HepG2 (cell line): ENCODE results near the gene ANKRD65. TPM values are rescaled to one million over a fixed set of nuclear protein-coding genes. Genes with fewer than 3 reads are reported as not detected.

Experiments
- AGO1 ChIP-seq: fragments of 200-400 bp; formaldehyde crosslinking; IDR thresholded peaks from 2 replicates; pipeline ENCODE4 v1.6.1; 2017; ENCODE audit warnings: mild to moderate bottlenecking, low read depth, low read length, moderate library complexity; ENCODE audit not compliant: poor library complexity, severe bottlenecking
- ARID4A ChIP-seq: sonication (generic); formaldehyde crosslinking; IDR thresholded peaks from 2 replicates; pipeline ENCODE4 v1.5.0; 2020; ENCODE audit warnings: mild to moderate bottlenecking, missing genetic modification reagents, borderline replicate concordance
- ETS1 ChIP-seq: sonication (generic); formaldehyde crosslinking; IDR thresholded peaks from 2 replicates; pipeline ENCODE4 v1.4.0; 2020; ENCODE audit warnings: missing genetic modification reagents
- HNRNPL ChIP-seq: fragments of 200-400 bp; formaldehyde crosslinking; IDR thresholded peaks from 2 replicates; pipeline ENCODE4 v1.6.1; 2017; ENCODE audit warnings: mild to moderate bottlenecking, low read depth, low read length
- KDM2A ChIP-seq: sonication (generic); formaldehyde crosslinking; IDR thresholded peaks from 2 replicates; pipeline ENCODE4 v1.4.0; 2020; ENCODE audit warnings: low read depth, missing genetic modification reagents, borderline replicate concordance
- KDM5B ChIP-seq: sonication (generic); formaldehyde crosslinking; IDR thresholded peaks from 2 replicates; pipeline ENCODE4 v1.4.0; 2020; ENCODE audit warnings: missing genetic modification reagents, mild to moderate bottlenecking, borderline replicate concordance
- MEF2D ChIP-seq: sonication (generic); formaldehyde crosslinking; IDR thresholded peaks from 2 replicates; pipeline ENCODE4 v1.5.1; 2020; ENCODE audit warnings: mild to moderate bottlenecking, missing genetic modification reagents
- PITX1 ChIP-seq: sonication (generic); formaldehyde crosslinking; IDR thresholded peaks from 2 replicates; pipeline ENCODE4 v1.5.1; 2020; ENCODE audit warnings: mild to moderate bottlenecking, missing genetic modification reagents
- SRSF1 ChIP-seq: fragments of 200-400 bp; formaldehyde crosslinking; optimal IDR thresholded peaks from 2 replicates; pipeline ENCODE3; 2017; ENCODE audit warnings: mild to moderate bottlenecking, low read depth, low read length, moderate library complexity
- TEF ChIP-seq: sonication (generic); formaldehyde crosslinking; IDR thresholded peaks from 2 replicates; pipeline ENCODE4 v1.5.0; 2020; ENCODE audit warnings: missing genetic modification reagents
- TFE3 ChIP-seq: IDR thresholded peaks from 2 replicates; pipeline ENCODE4 v1.6.1; 2016
- ZBTB39 ChIP-seq: sonication (generic); formaldehyde crosslinking; IDR thresholded peaks from 2 replicates; pipeline ENCODE4 v1.5.0; 2020; ENCODE audit warnings: missing genetic modification reagents
- ZNF232 ChIP-seq: sonication (generic); formaldehyde crosslinking; IDR thresholded peaks from 2 replicates; pipeline ENCODE4 v1.4.0; 2020; ENCODE audit warnings: missing genetic modification reagents, borderline replicate concordance
- ZNF292 ChIP-seq: sonication (generic); formaldehyde crosslinking; IDR thresholded peaks from 2 replicates; pipeline ENCODE4 v1.8.1; 2022; ENCODE audit warnings: mild to moderate bottlenecking, low read depth, missing genetic modification reagents, borderline replicate concordance
- ZNF556 ChIP-seq: sonication (generic); formaldehyde crosslinking; IDR thresholded peaks from 2 replicates; pipeline ENCODE4 v1.4.0; 2020; ENCODE audit warnings: mild to moderate bottlenecking, missing genetic modification reagents, borderline replicate concordance
- ZNF709 ChIP-seq: sonication (generic); formaldehyde crosslinking; IDR thresholded peaks from 2 replicates; pipeline ENCODE4 v1.5.0; 2020; ENCODE audit warnings: mild to moderate bottlenecking, missing genetic modification reagents
- ZNF775 ChIP-seq: sonication (generic); formaldehyde crosslinking; IDR thresholded peaks from 2 replicates; pipeline ENCODE4 v1.4.0; 2020; ENCODE audit warnings: missing genetic modification reagents, mild to moderate bottlenecking, moderate library complexity, borderline replicate concordance
- ZSCAN29 ChIP-seq: sonication (generic); formaldehyde crosslinking; conservative IDR thresholded peaks from 2 replicates; pipeline ENCODE4 v1.4.0; 2020; ENCODE audit warnings: mild to moderate bottlenecking, missing genetic modification reagents
- polyA plus RNA-seq, 8 experiments: library from polyadenylated mRNA; depleted of rRNA in 3 of 8; stranded (reverse) in 7 of 8; unstranded in 1 of 8; fragments of >200 nt; fragmentation: Illumina TruSeq in 4 of 8; extraction: Trizol in 4 of 8; gene quantifications; 2 replicates each; pipeline versions ENCODE4 v1.2.1 to v1.2.3, GENCODE V29; 2011 to 2016; ENCODE audit warnings: low read depth in 4 of 8, missing spikeins in 1 of 8, mixed read lengths in 1 of 8; ENCODE audit not compliant: insufficient read depth in 1 of 8
- total RNA-seq, 5 experiments: library from RNA; depleted of rRNA; stranded (reverse); fragments of >200 nt; fragmentation: Illumina TruSeq; extraction: Trizol; gene quantifications; 2 replicates each; pipeline ENCODE4 v1.2.3, GENCODE V29; 2016; ENCODE audit warnings: low read depth in 1 of 5

The ANKRD65 gene
- total and polyA plus RNA-seq, 2 of the 13 experiments (the other 11 are each of a cell fraction or from before 2014, with no cell fraction given) = 12.1 to 30.1 TPM

- no peak for TF ChIP-seq ARID4A
- no peak for TF ChIP-seq TFE3
- TF ChIP-seq ZSCAN29 (CRISPR knock-in tag) = no peak
- no peak for TF ChIP-seq ZNF556 (CRISPR knock-in tag)
- TF ChIP-seq ZNF709 = 0 out of 2 replicates have a peak, but pooled peaks have one; percentile 27
- TF ChIP-seq KDM2A (CRISPR knock-in tag) = no peak
- TF ChIP-seq TEF (CRISPR knock-in tag) = no peak
- no peak for TF ChIP-seq AGO1
- TF ChIP-seq ETS1 (CRISPR knock-in tag) = no peak
- no peak for TF ChIP-seq ZNF292
- 0 out of 2 replicates have a peak, but pooled peaks have one; percentile 26 for TF ChIP-seq PITX1 (CRISPR knock-in tag)
- peak; percentile 97 for TF ChIP-seq HNRNPL
- no peak for TF ChIP-seq ZNF232 (CRISPR knock-in tag)
- TF ChIP-seq MEF2D = peak; percentile 54
- TF ChIP-seq KDM5B (CRISPR knock-in tag) = peak; percentile 52; the same call in 1 of the 2 replicates
- 0 out of 2 replicates have a peak, but pooled peaks have one; percentile 47 for TF ChIP-seq ZNF775 (CRISPR knock-in tag)
- peak; percentile 30 for TF ChIP-seq SRSF1
- no peak for TF ChIP-seq ZBTB39 (CRISPR knock-in tag)
These were observed 16.2 kb upstream of the ANKRD65 start (continued) for GRCh38 chr1:1437033-1437903.
